GM12878 (cell line): ENCODE data around the gene VCAN. TPM values are rescaled to one million over a fixed set of nuclear protein-coding genes. Genes with fewer than 3 reads are reported as not detected.

Experiments
- ATAC-seq: fragments of 200-7000 bp; cut with Tn5 transposase; 3 replicates; pipeline ENCODE4 v1.9.1; 2020; ENCODE audit warnings: mild to moderate bottlenecking, moderate library complexity
- BruUV-seq: library from RNA; stranded (reverse); fragments of 400-500 nt; replicated peaks from 2 replicates; lab custom pipeline; 2021; lab: Mats Ljungman, UMichigan
- CTCF ChIA-PET: fragments of 300-600 bp; sonication (Branson Sonifier 250); formaldehyde crosslinking; extraction: SDS; loops from one replicate; lab custom pipeline; 2021; ENCODE audit warnings: inconsistent platforms; lab: Yijun Ruan, JAX
- POLR2A ChIA-PET: fragments of 350-600 bp; formaldehyde crosslinking; extraction: SDS; loops from one replicate; lab custom pipeline; 2021; ENCODE audit warnings: inconsistent platforms; lab: Charles Lee
- RAD21 ChIA-PET: fragments of 300-600 bp; sonication (Branson Sonifier 250); formaldehyde crosslinking; loops from one replicate; lab custom pipeline; 2023; ENCODE audit warnings: antibody characterized with exemption; ENCODE audit not compliant: unreplicated experiment; lab: Charles Lee
- SMC1A ChIA-PET: fragments of 300-600 bp; sonication (Branson Sonifier 250); formaldehyde crosslinking; loops from one replicate; lab custom pipeline; 2023; ENCODE audit not compliant: unreplicated experiment, uncharacterized antibody; lab: Charles Lee
- DNase-seq: peaks from one replicate; pipeline ENCODE4 v3.0.0-alpha.2; 2011; ENCODE audit warnings: low read depth, low spot score
- FAIRE-seq: peaks from 3 replicates; lab custom pipeline; 2011; peaks lifted over from hg19 to GRCh38; lab: Jason Lieb, UNC
- H2AFZ ChIP-seq: 2 replicates; pipeline ENCODE4 v1.6.0; 2011; ENCODE audit warnings: low read depth, low read length, control low read depth; ENCODE audit not compliant: control insufficient read depth
- H3K27ac ChIP-seq: 2 replicates; pipeline ENCODE4 v1.5.1; 2011; ENCODE audit warnings: control low read depth; ENCODE audit not compliant: control insufficient read depth, insufficient read depth
- H3K27me3 ChIP-seq, 2 experiments: replicated peaks in 1 of 2; 2 replicates each; pipeline versions ENCODE4 v1.6.0 to v1.6.1; 2011; ENCODE audit warnings: low read length in 1 of 2; ENCODE audit not compliant: control insufficient read depth in 2 of 2, insufficient read depth in 2 of 2
- H3K36me3 ChIP-seq, 2 experiments: 2 replicates each; pipeline ENCODE4 v1.5.1; 2011; ENCODE audit warnings: low read length in 1 of 2; ENCODE audit not compliant: control insufficient read depth in 2 of 2, insufficient read depth in 2 of 2
- H3K4me1 ChIP-seq: 2 replicates; pipeline ENCODE4 v1.6.1; 2011; ENCODE audit warnings: mild to moderate bottlenecking, low read length, moderate library complexity, mixed read lengths; ENCODE audit not compliant: control insufficient read depth, insufficient read depth
- H3K4me2 ChIP-seq: 2 replicates; pipeline ENCODE4 v1.6.0; 2011; ENCODE audit warnings: control low read depth; ENCODE audit not compliant: control insufficient read depth, insufficient read depth
- H3K4me3 ChIP-seq: fragments of 200-600 bp; sonication (generic); 2 replicates; pipeline ENCODE4 v1.5.1; 2016
- H3K79me2 ChIP-seq: 2 replicates; pipeline ENCODE4 v1.6.0; 2011; ENCODE audit warnings: low read length; ENCODE audit not compliant: control insufficient read depth, insufficient read depth
- H3K9ac ChIP-seq: 2 replicates; pipeline ENCODE4 v1.8.0; 2011; ENCODE audit warnings: low read length, control low read depth, mixed read lengths; ENCODE audit not compliant: control insufficient read depth, insufficient read depth
- H3K9me3 ChIP-seq: replicated peaks from 3 replicates; pipeline ENCODE4 v1.5.1; 2011; ENCODE audit warnings: mild to moderate bottlenecking, low read length; ENCODE audit not compliant: control insufficient read depth, insufficient read depth
- H4K20me1 ChIP-seq: 2 replicates; pipeline ENCODE4 v1.6.0; 2011; ENCODE audit not compliant: control insufficient read depth, insufficient read depth
- CREB1 ChIP-seq: IDR thresholded peaks from 2 replicates; pipeline ENCODE4 v1.6.1; 2012; ENCODE audit warnings: low read depth, mild to moderate bottlenecking, inconsistent platforms
- E2F4 ChIP-seq: IDR thresholded peaks from 2 replicates; pipeline ENCODE4 v1.6.1; 2012; ENCODE audit warnings: low read depth, low read length, improper control_type of control experiment
- HDAC6 ChIP-seq: fragments of 200-600 bp; sonication (generic); IDR thresholded peaks from one replicate; pipeline ENCODE4 v1.8.0; 2017; ENCODE audit warnings: antibody characterized with exemption; ENCODE audit not compliant: unreplicated experiment
- KDM1A ChIP-seq: fragments of 200-600 bp; sonication (generic); IDR thresholded peaks from 2 replicates; pipeline ENCODE4 v1.6.1; 2016; ENCODE audit warnings: borderline replicate concordance
- NKRF ChIP-seq: fragments of 450-650 bp; conservative IDR thresholded peaks from 2 replicates; pipeline ENCODE4 v1.6.1; 2017; ENCODE audit warnings: mild to moderate bottlenecking, moderate library complexity
- REST ChIP-seq: IDR thresholded peaks from 2 replicates; pipeline ENCODE4 v1.6.1; 2012; ENCODE audit warnings: mild to moderate bottlenecking, low read depth, low read length
- USF1 ChIP-seq: IDR thresholded peaks from 2 replicates; pipeline ENCODE4 v1.6.1; 2011; ENCODE audit warnings: borderline replicate concordance, low read depth, mild to moderate bottlenecking, moderate library complexity, mixed read lengths, low read length; ENCODE audit not compliant: insufficient read depth; ENCODE audit errors: extremely low read length
- ZNF207 ChIP-seq: fragments of 450-650 bp; IDR thresholded peaks from 2 replicates; pipeline ENCODE4 v1.6.1; 2014; ENCODE audit warnings: antibody characterized with exemption, mild to moderate bottlenecking, borderline replicate concordance
- WGBS: methylation state at CpG from one replicate; pipeline ENCODE4 v1.1.6; 2016; ENCODE audit warnings: low lambda C conversion rate; ENCODE audit not compliant: insufficient replicate concordance, insufficient coverage; ENCODE audit errors: missing lambda C conversion rate; 5-methylcytosine and 5-hydroxymethylcytosine counted together
- in situ Hi-C: fragments of 300-500 bp; cut with MboI; formaldehyde crosslinking; loops from 9 replicates; pipeline ENCODE4 v1.14.3; 2018; ENCODE audit warnings: mixed read lengths
- intact Hi-C: fragments of 100-400 bp; cut with micrococcal nuclease; formaldehyde crosslinking; loops from one replicate; pipeline ENCODE4 v1.14.2; 2022; ENCODE audit not compliant: unreplicated experiment
- polyA plus RNA-seq, 11 experiments: library from polyadenylated mRNA; depleted of rRNA in 4 of 11; unstranded in 6 of 11; stranded (reverse) in 5 of 11; fragments of >200 nt; fragmentation: Nextera tagmentation in 4 of 11; fragmentation: Illumina TruSeq in 1 of 11; extraction: Ambion mirVana in 4 of 11; extraction: Trizol in 1 of 11; gene quantifications; 1 replicate in 1 of 11; 2 replicates in 10 of 11; pipeline versions ENCODE4 v1.2.1 to v1.2.3, GENCODE V29; 2011 to 2016; ENCODE audit warnings: inconsistent platforms in 2 of 11, missing spikeins in 2 of 11, low read depth in 1 of 11
- total RNA-seq, 4 experiments: library from RNA; depleted of rRNA in 3 of 4; stranded (reverse); fragments of >200 nt in 3 of 4; fragmentation: Illumina TruSeq in 1 of 4; extraction: Trizol in 1 of 4; gene quantifications; 2 replicates each; pipeline versions ENCODE4 v1.2.1 to v1.2.3, GENCODE V29; 2013 to 2021

VCAN gene
- total and polyA plus RNA-seq, 10 of the 15 experiments (the other 5 are each of a cell fraction or from before 2014, with no cell fraction given): 1.2 to 15.2 (median 4.5) TPM

- CTCF ChIA-PET: no interaction called here
- Histone ChIP-seq H3K4me2 (no peak overlapping the region), H3K36me3 (no peaks in the 10 kb centered on the region), H3K9ac (no peak overlapping the region), H3K79me2 (no peaks in the 10 kb centered on the region), H3K27ac (no peak overlapping the region)
- DNase-seq (no peak), FAIRE-seq (no peak)
- intact Hi-C loops: no loop called here
- WGBS: 100% methylated on average over 1 of the region's 1 CpG
- TF ChIP-seq USF1: no peak
- no peak for TF ChIP-seq CREB1
- TF ChIP-seq, all 136 proteins: peak for 0
- POLR2A ChIA-PET: no interaction called here
- ATAC-seq: peak; percentile 89
- RAD21 ChIA-PET: interaction anchor here (1.0 to 1.6 kb wide), 2 partner anchors 26 to 869 kb away, joined by 3 to 4 read pairs; no protein-coding TSS in a partner anchor
- Histone ChIP-seq H3K9me3 (no peaks in the 10 kb centered on the region; the same call in 2 of the 3 replicates), H2AFZ (peak overlapping the region; percentile 15), H3K4me1 (no peaks in the 10 kb centered on the region), H3K4me3 (no peak overlapping the region), H4K20me1 (no peaks in the 10 kb centered on the region), H3K27me3 (no peaks in the 10 kb centered on the region)
- SMC1A ChIA-PET: interaction anchor here (0.6 to 1.2 kb wide), 2 partner anchors 53 to 1969 kb away, joined by 3 read pairs; no protein-coding TSS in a partner anchor
- in situ Hi-C loops: no loop called here
- BruUV-seq: no TSS peak
Observed at GRCh38 chr5:83510260-83510659, 38.7 kb downstream of the VCAN start.

- BruUV-seq: no TSS peak
- ChIA-PET POLR2A (no interaction called here), RAD21 (no interaction called here), SMC1A (interaction anchor here (0.9 kb wide), 1 partner anchor 12 kb away, joined by 3 read pairs; no protein-coding TSS in a partner anchor), CTCF (no interaction called here)
- Histone ChIP-seq H3K4me1 (no peaks in the 10 kb centered on the region), H3K79me2 (no peaks in the 10 kb centered on the region), H3K9me3 (no peaks in the 10 kb centered on the region), H3K27me3 (no peaks in the 10 kb centered on the region), H3K9ac (no peak overlapping the region), H3K4me3 (no peak overlapping the region), H3K27ac (no peak overlapping the region), H3K36me3 (no peaks in the 10 kb centered on the region), H2AFZ (no peak overlapping the region), H3K4me2 (no peak overlapping the region), H4K20me1 (no peaks in the 10 kb centered on the region)
- no peak for DNase-seq
- FAIRE-seq: no peak
- intact Hi-C loops: no loop called here
- in situ Hi-C loops: no loop called here
- no peak for ATAC-seq
- WGBS: 72% methylated on average over 13 of the region's 13 CpGs
- TF ChIP-seq REST (no peak), E2F4 (no peak), ZNF207 (no peak), KDM1A (no peak), NKRF (no peak), HDAC6 (no peak)
Observed at GRCh38 chr5:83512061-83512745, 40.7 kb downstream of the VCAN start.
